ENCODE measurements around the gene PABPN1L. TPM values are rescaled to one million over a fixed set of nuclear protein-coding genes. Genes with fewer than 3 reads are reported as not detected.

Gene PABPN1L
- total and polyA plus RNA-seq, 2 donors (not counting 3 experiments of a cell fraction or from before 2014, with no cell fraction given): not detected

DNA sequence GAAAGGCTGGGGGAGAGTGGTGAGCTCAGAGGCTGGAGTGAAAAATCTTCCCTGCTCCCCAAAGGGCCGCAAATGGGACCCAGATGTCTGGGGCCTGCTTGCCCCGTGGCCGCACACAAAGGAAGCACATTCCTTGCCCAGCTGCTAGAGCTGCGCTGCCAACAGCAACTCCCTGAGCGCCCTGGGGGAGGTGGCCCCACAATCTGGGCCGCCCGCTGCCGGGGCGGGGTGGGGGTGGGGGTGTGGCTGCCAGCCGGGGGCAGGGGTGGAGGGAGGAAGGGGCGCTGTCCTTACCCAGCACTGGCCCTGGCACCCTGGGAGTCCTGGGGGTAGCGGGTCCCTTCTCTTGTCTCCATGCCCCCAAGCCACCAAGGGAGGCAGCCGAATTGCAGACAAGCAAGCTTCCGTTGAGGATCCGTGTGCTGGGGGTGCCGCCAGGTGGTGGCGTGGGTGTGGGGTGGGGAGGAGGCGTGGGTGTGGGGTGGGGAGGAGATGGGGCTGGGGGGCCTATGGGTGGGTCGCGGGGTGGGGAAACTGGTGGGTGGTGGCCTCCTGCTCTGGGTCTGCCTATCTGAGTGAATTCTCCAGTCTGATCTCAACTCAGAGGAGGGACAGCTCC lies 48.4 kb upstream of the PABPN1L start:
- no peak overlapping the region for H3K27ac ChIP-seq (ENCODE audit: insufficient read depth, low read depth, low read length)
- TF ChIP-seq EZH2 (IDR thresholded peaks at IDR 0.05; ENCODE audit: borderline replicate concordance, low read depth, low read length, severe bottlenecking) (no peak), MAX (IDR thresholded peaks at IDR 0.05; ENCODE audit: insufficient read depth, insufficient read length) (no peak), CTCF (IDR thresholded peaks at IDR 0.05; ENCODE audit: extremely low read depth in 1 of 2, insufficient read depth in 1 of 2, low read depth in 1 of 2, low read length in 2 of 2) (no peak), POLR2AphosphoS5 (IDR thresholded peaks at IDR 0.05; ENCODE audit: insufficient read depth, low read depth, low read length) (no peak), JUN (IDR thresholded peaks at IDR 0.05; ENCODE audit: borderline replicate concordance, insufficient read depth, insufficient read length, low read depth) (no peak), GATA2 (IDR thresholded peaks at IDR 0.05; ENCODE audit: insufficient read depth, insufficient read length, low read depth, low read length) (no peak), POLR2A (IDR thresholded peaks at IDR 0.05; ENCODE audit: low read depth, low read length) (no peak)
- ChIA-PET CTCF (no interaction called here), POLR2A (no interaction called here)
- H3K36me3 ChIP-seq (ENCODE audit: control insufficient read depth in 2 of 2, extremely low read depth in 1 of 2, insufficient read depth in 2 of 2, low read length in 2 of 2): no peaks in the 10 kb centered on the region
- BruUV-seq (replicated peaks): no TSS peak
- FAIRE-seq (no peak), DNase-seq (ENCODE audit: low read depth, low spot score) (no peak)
- dilution Hi-C loops (cut with MboI; ENCODE audit: extremely low pct_ligation_motif_present, low sequenced_read_pairs) (no loop called here), intact Hi-C loops (cut with micrococcal nuclease) (no loop called here)
- no peaks in the 10 kb centered on the region for H3K9me3 ChIP-seq (replicated peaks; ENCODE audit: control insufficient read depth, insufficient read depth, low read length)
- no peak overlapping the region for H3K9ac ChIP-seq (replicated peaks; ENCODE audit: extremely low read depth, insufficient read depth, low read length)
- H3K4me3 ChIP-seq (replicated peaks in 1 of 3; ENCODE audit: insufficient read depth in 1 of 3, low read depth in 1 of 3, low read length in 3 of 3): no peak overlapping the region
- no peaks in the 10 kb centered on the region for H3K27me3 ChIP-seq (ENCODE audit: control insufficient read depth in 2 of 2, insufficient read depth in 2 of 2, low read length in 2 of 2)
- no peaks in the 10 kb centered on the region for H3K79me2 ChIP-seq (ENCODE audit: control insufficient read depth, insufficient read depth, low read length)
- no peaks in the 10 kb centered on the region for H3K4me1 ChIP-seq (ENCODE audit: control insufficient read depth, extremely low read depth, insufficient read depth, low read length)
- no peaks in the 10 kb centered on the region for H3K9me1 ChIP-seq (replicated peaks; ENCODE audit: control insufficient read depth, extremely low read depth, insufficient read depth, low read length)
- no peak overlapping the region for H3K4me2 ChIP-seq (ENCODE audit: insufficient read depth, low read length)
- no peaks in the 10 kb centered on the region for H4K20me1 ChIP-seq (replicated peaks; ENCODE audit: control insufficient read depth, extremely low read depth, insufficient read depth, low read length)
- no peak overlapping the region for H2AFZ ChIP-seq (ENCODE audit: low read depth, low read length)

All from endothelial cell of umbilical vein (primary cell).